Stomach (tissue), 9 donors: ENCODE data around the gene PIK3R2. TPM values are rescaled to one million over a fixed set of nuclear protein-coding genes. Genes with fewer than 3 reads are reported as not detected.
A peak's percentile ranks its signal among the peaks of the same experiment; 100 is the strongest.

ENCODE experiments used
- DNase-seq, 2 donors: peaks; one replicate each; pipeline versions ENCODE4 v3.0.0 to v3.0.0-alpha.2; 2013 to 2019
- H3K27ac ChIP-seq, 5 donors: fragments of 200-600 bp in 4 of 5; sonication (generic) in 4 of 5; one replicate each; pipeline ENCODE4 v1.5.1; 2013 to 2019; ENCODE audit warnings: mild to moderate bottlenecking in 1 of 5, moderate library complexity in 1 of 5
- H3K27me3 ChIP-seq, 3 donors: fragments of 200-600 bp; sonication (generic); one replicate each; pipeline ENCODE4 v1.5.1; 2017 to 2019; ENCODE audit warnings: mixed run types in 1 of 3
- H3K36me3 ChIP-seq, 4 donors: fragments of 200-600 bp; sonication (generic); 1 replicate in 3 of 4; 2 replicates in 1 of 4; pipeline ENCODE4 v1.5.1; 2016 to 2019
- H3K4me1 ChIP-seq, 4 donors: fragments of 200-600 bp; sonication (generic); one replicate each; pipeline ENCODE4 v1.5.1; 2016 to 2019
- H3K4me3 ChIP-seq, 4 donors: fragments of 200-600 bp; sonication (generic) in 3 of 4; one replicate each; pipeline ENCODE4 v1.5.1; 2016 to 2019; ENCODE audit warnings: mild to moderate bottlenecking in 1 of 4
- H3K9me3 ChIP-seq, 4 donors: fragments of 200-600 bp; sonication (generic); one replicate each; pipeline ENCODE4 v1.5.1; 2016 to 2019
- EP300 ChIP-seq: sonication (generic); formaldehyde crosslinking; IDR thresholded peaks from one replicate; pipeline ENCODE4 v1.6.1; 2017; ENCODE audit warnings: antibody characterized with exemption
- POLR2A ChIP-seq, 4 donors: fragments of 450-650 bp; IDR thresholded peaks; one replicate each; pipeline ENCODE4 v1.6.1; 2016; ENCODE audit warnings: antibody characterized with exemption in 4 of 4, control low read depth in 2 of 4, mild to moderate bottlenecking in 1 of 4, moderate library complexity in 1 of 4
- POLR2AphosphoS5 ChIP-seq, 3 donors: sonication (generic); formaldehyde crosslinking; IDR thresholded peaks; one replicate each; pipeline ENCODE4 v1.6.1; 2016; ENCODE audit warnings: antibody characterized with exemption in 3 of 3
- WGBS, 5 donors: extraction: QIAGEN DNeasy Blood & Tissue Kit in 3 of 5; methylation state at CpG; one replicate each; pipeline versions ENCODE4 v1.1.5 to v1.1.7; 2013 to 2018; 5-methylcytosine and 5-hydroxymethylcytosine counted together
- intact Hi-C: fragments of 100-400 bp; cut with DNase I; formaldehyde crosslinking; loops from one replicate; pipeline ENCODE4 v1.15.1; 2023; ENCODE audit warnings: low total_unique reads
- polyA plus RNA-seq, 3 donors: library from polyadenylated mRNA; stranded (reverse); fragments of 200-250 nt; gene quantifications; one replicate each; pipeline ENCODE4 v1.2.3, GENCODE V29; 2013
- total RNA-seq, 5 donors: library from RNA; depleted of rRNA; stranded (reverse); fragments of >200 nt; gene quantifications; one replicate each; pipeline versions ENCODE4 v1.1.0 to v1.2.3, GENCODE V29; 2014 to 2016
- TF ChIP-seq, protein P1 (sequence below), 7 experiments: fragments of 450-650 bp in 4 of 7; fragments of 200-600 bp in 3 of 7; sonication (generic) in 3 of 7; IDR thresholded peaks; one replicate each; pipeline ENCODE4 v1.5.1; 2016 to 2019; ENCODE audit warnings: antibody characterized with exemption in 7 of 7, control low read depth in 2 of 7, mild to moderate bottlenecking in 1 of 7
- donor health status: healthy with polysubstance abuse.
- donor health status: Bipolar disorder and iron deficiency.
- donor health status: healthy.

The PIK3R2 gene
- total and polyA plus RNA-seq, 8 donors, result 2.0 to 490 (median 10.0) TPM

DNA sequence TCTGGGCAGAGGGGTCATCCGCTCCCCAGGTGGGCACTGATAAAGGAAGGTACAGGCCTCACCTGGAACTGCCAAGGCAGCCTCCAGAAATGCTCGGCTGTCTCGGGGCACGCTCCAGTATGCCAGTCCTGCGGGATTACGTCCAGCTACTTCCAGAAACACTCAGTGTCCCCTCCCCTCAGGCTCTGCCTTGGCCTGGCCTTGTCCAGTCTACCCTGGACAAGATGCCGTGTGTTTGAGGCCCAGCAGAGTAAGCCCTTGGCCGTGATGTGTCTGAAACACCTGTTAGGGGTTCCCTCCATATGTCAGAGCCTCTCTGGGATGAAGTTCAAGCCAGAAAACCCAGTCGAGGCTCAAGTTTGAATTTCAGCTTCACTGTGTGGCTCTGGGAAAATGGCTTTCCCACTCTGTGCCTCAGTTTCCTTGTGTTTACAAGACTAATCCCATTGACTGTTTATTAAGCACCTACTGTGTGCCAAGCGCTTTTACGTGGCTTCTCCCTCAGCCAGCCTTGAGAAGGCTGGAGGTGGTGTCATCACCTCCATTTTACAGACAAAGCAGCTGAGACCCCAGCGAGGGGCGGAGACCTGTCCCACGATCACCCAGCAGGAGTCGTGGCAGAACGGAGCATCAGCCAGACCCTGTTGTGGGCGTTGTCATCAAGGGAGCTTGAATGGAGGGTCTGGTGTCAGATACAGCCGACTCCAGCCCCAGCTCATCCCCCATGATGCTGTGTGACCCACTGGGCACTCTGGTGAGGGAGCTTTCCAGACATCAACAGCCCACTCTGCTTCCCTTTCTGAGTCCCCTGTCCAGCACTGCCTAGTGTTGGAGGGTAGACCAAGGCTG, 2.0 kb upstream of the PIK3R2 start:
- Histone ChIP-seq H3K27me3 (no peaks in the 10 kb centered on the region), H3K9me3 (no peaks in the 10 kb centered on the region), H3K36me3 (peaks cover 2 to 47% (median 38%) of the 10 kb centered on the region in 4 donors), H3K4me1 (peaks cover 27 to 41% (median 38%) of the 10 kb centered on the region in 4 donors), H3K4me3 (no peak overlapping the region), H3K27ac (peak overlapping the region in 3 of 5 donors; percentile 91 to 96 (median 93))
- intact Hi-C loops, result no loop called here
- TF ChIP-seq, protein P1, sequence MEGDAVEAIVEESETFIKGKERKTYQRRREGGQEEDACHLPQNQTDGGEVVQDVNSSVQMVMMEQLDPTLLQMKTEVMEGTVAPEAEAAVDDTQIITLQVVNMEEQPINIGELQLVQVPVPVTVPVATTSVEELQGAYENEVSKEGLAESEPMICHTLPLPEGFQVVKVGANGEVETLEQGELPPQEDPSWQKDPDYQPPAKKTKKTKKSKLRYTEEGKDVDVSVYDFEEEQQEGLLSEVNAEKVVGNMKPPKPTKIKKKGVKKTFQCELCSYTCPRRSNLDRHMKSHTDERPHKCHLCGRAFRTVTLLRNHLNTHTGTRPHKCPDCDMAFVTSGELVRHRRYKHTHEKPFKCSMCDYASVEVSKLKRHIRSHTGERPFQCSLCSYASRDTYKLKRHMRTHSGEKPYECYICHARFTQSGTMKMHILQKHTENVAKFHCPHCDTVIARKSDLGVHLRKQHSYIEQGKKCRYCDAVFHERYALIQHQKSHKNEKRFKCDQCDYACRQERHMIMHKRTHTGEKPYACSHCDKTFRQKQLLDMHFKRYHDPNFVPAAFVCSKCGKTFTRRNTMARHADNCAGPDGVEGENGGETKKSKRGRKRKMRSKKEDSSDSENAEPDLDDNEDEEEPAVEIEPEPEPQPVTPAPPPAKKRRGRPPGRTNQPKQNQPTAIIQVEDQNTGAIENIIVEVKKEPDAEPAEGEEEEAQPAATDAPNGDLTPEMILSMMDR (IDR thresholded peaks at IDR 0.05), result no peak
- TF ChIP-seq POLR2A (IDR thresholded peaks at IDR 0.05), result no peak
- no peak for TF ChIP-seq EP300
- no peak for TF ChIP-seq POLR2AphosphoS5 (IDR thresholded peaks at IDR 0.05)
- no peak for DNase-seq
- WGBS, 5 donors, result 75 to 89% (median 88%) methylated on average over 12 to 18 of the region's 18 CpGs

DNA sequence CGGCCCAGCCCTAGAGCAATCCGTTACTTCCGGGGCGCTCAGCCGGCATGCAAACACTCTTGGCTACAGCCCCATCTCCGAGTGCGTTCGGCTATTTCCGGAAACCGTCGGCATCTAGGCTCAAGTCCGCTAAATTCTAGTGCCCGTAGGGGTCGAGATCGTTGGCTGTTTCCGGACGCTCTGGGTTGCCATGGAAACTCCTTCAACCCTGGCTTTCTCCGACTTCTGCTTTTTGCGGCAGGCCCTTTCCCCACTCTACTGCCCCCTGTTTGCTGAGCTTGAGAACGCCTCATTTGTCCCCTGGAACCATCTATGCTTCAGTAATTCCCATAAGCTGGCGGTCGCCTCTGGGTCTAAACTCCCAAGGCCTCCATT, 534 bp upstream of the PIK3R2 start:
- peak overlapping the region; percentile 71 to 91 (median 84) for H3K4me3 ChIP-seq
- H3K27me3 ChIP-seq, result no peaks in the 10 kb centered on the region
- DNase-seq, result peak; percentile 97 to 99
- intact Hi-C loops, result no loop called here
- peaks cover 42 to 55% (median 52%) of the 10 kb centered on the region in 4 donors for H3K4me1 ChIP-seq
- 0 to 1% (median 0%) methylated on average over 22 of the region's 22 CpGs for WGBS, 5 donors
- peaks cover 0 to 38% (median 25%) of the 10 kb centered on the region in 4 donors for H3K36me3 ChIP-seq
- H3K9me3 ChIP-seq, result no peaks in the 10 kb centered on the region
- peak overlapping the region; percentile 72 to 97 (median 93) for H3K27ac ChIP-seq
- TF ChIP-seq, protein P1 (IDR thresholded peaks at IDR 0.05), result peak in 4 of 7 experiments; percentile 16 to 54 (median 42)
- TF ChIP-seq POLR2AphosphoS5 (IDR thresholded peaks at IDR 0.05) (peak in 1 of 3 donors; percentile 72), POLR2A (IDR thresholded peaks at IDR 0.05) (no peak)

GRCh38 chr19:18153556-18154134, 682 bp downstream of the PIK3R2 start:
- H3K4me1 ChIP-seq, result peaks cover 48 to 67% (median 61%) of the 10 kb centered on the region in 4 donors
- TF ChIP-seq POLR2AphosphoS5 (IDR thresholded peaks at IDR 0.05), result no peak
- TF ChIP-seq POLR2A (IDR thresholded peaks at IDR 0.05), result no peak
- no peak for TF ChIP-seq EP300
- TF ChIP-seq, protein P1 (IDR thresholded peaks at IDR 0.05), result no peak
- intact Hi-C loops, result no loop called here
- H3K27ac ChIP-seq, result peak overlapping the region; percentile 72 to 97 (median 93)
- WGBS, 5 donors, result 1 to 4% (median 2%) methylated on average over 12 to 38 of the region's 38 CpGs
- H3K36me3 ChIP-seq, result peaks cover 0 to 25% (median 13%) of the 10 kb centered on the region in 4 donors
- peak in 1 of 2 donors; percentile 72 for DNase-seq
- peak overlapping the region; percentile 71 to 91 (median 84) for H3K4me3 ChIP-seq
- no peaks in the 10 kb centered on the region for H3K27me3 ChIP-seq
- H3K9me3 ChIP-seq, result no peaks in the 10 kb centered on the region
